H1 (cell line): Measurements from ENCODE around the gene ABTB1. TPM values are rescaled to one million over a fixed set of nuclear protein-coding genes. Genes with fewer than 3 reads are reported as not detected.

Experiments used
- CTCF ChIA-PET: fragments of 300-600 bp; sonication (Branson Sonifier 250); formaldehyde crosslinking; loops from one replicate; lab custom pipeline; 2021; ENCODE audit not compliant: partially characterized antibody; lab: Charles Lee
- POLR2A ChIA-PET: fragments of 300-600 bp; sonication (Branson Sonifier 250); formaldehyde crosslinking; loops from one replicate; lab custom pipeline; 2021; ENCODE audit warnings: inconsistent platforms; ENCODE audit not compliant: partially characterized antibody; lab: Charles Lee
- DNase-seq, 2 experiments: peaks; one replicate each; pipeline versions ENCODE4 v3.0.0 to v3.0.0-alpha.2; 2010 to 2022; ENCODE audit warnings: low spot score in 2 of 2, low read depth in 1 of 2, mixed read lengths in 1 of 2
- FAIRE-seq: peaks from 2 replicates; lab custom pipeline; 2011; peaks lifted over from hg19 to GRCh38; lab: Jason Lieb, UNC
- H2AFZ ChIP-seq: 2 replicates; pipeline ENCODE4 v1.8.1; 2012; ENCODE audit warnings: low read length, inconsistent platforms
- H2AK5ac ChIP-seq: 2 replicates; pipeline ENCODE4 v1.6.1; 2013; ENCODE audit warnings: low read depth, low read length
- H2BK120ac ChIP-seq: replicated peaks from 2 replicates; pipeline ENCODE3; 2013; ENCODE audit warnings: low read depth, low read length, inconsistent platforms
- H2BK12ac ChIP-seq: 2 replicates; pipeline ENCODE4 v1.6.1; 2013; ENCODE audit warnings: low read depth, low read length
- H2BK15ac ChIP-seq: 2 replicates; pipeline ENCODE4 v1.6.1; 2013; ENCODE audit warnings: low read length
- H2BK20ac ChIP-seq: 2 replicates; pipeline ENCODE4 v1.6.1; 2013; ENCODE audit warnings: low read length
- H2BK5ac ChIP-seq: 2 replicates; pipeline ENCODE4 v1.6.1; 2013; ENCODE audit warnings: low read depth, low read length
- H3K14ac ChIP-seq: 2 replicates; pipeline ENCODE4 v1.6.1; 2013; ENCODE audit warnings: inconsistent platforms; ENCODE audit not compliant: insufficient read length
- H3K18ac ChIP-seq: 2 replicates; pipeline ENCODE4 v1.6.1; 2013; ENCODE audit warnings: low read length; ENCODE audit errors: extremely low read depth
- H3K23ac ChIP-seq: 2 replicates; pipeline ENCODE4 v1.6.1; 2013; ENCODE audit warnings: inconsistent platforms; ENCODE audit not compliant: insufficient read length
- H3K23me2 ChIP-seq: 2 replicates; pipeline ENCODE4 v1.6.1; 2013; ENCODE audit warnings: low read depth, low read length
- H3K27ac ChIP-seq: 2 replicates; pipeline ENCODE4 v1.6.1; 2011; ENCODE audit warnings: low read depth, low read length, inconsistent platforms
- H3K27me3 ChIP-seq, 4 experiments: replicated peaks in 1 of 4; 1 replicate in 1 of 4; 2 replicates in 3 of 4; pipeline versions ENCODE4 v1.6.1 to v1.8.1; 2011 to 2013; ENCODE audit warnings: low read length in 3 of 4, mild to moderate bottlenecking in 3 of 4, inconsistent platforms in 2 of 4, mixed read lengths in 2 of 4, moderate library complexity in 1 of 4; ENCODE audit not compliant: control insufficient read depth in 3 of 4, insufficient read depth in 3 of 4; ENCODE audit errors: extremely low read depth in 1 of 4
- H3K36me3 ChIP-seq, 4 experiments: 2 replicates each; pipeline versions ENCODE4 v1.6.1 to v1.8.1; 2011 to 2013; ENCODE audit warnings: mild to moderate bottlenecking in 4 of 4, low read length in 3 of 4, moderate library complexity in 2 of 4, control low read depth in 1 of 4, inconsistent platforms in 1 of 4; ENCODE audit not compliant: insufficient read depth in 4 of 4, control insufficient read depth in 2 of 4
- H3K4ac ChIP-seq: replicated peaks from 2 replicates; pipeline ENCODE3; 2013; ENCODE audit warnings: low read length, low read depth, mixed read lengths, inconsistent platforms; ENCODE audit not compliant: insufficient read length
- H3K4me1 ChIP-seq, 4 experiments: replicated peaks in 1 of 4; 1 replicate in 1 of 4; 2 replicates in 3 of 4; pipeline versions ENCODE4 v1.6.1 to v1.8.1; 2011 to 2013; ENCODE audit warnings: low read length in 3 of 4, inconsistent platforms in 2 of 4, mixed read lengths in 1 of 4; ENCODE audit not compliant: insufficient read depth in 4 of 4, control insufficient read depth in 3 of 4
- H3K4me2 ChIP-seq, 2 experiments: 2 replicates each; pipeline versions ENCODE4 v1.6.1 to v1.8.1; 2011 to 2013; ENCODE audit warnings: low read depth in 2 of 2, low read length in 2 of 2, control low read depth in 1 of 2, inconsistent platforms in 1 of 2, mild to moderate bottlenecking in 1 of 2; ENCODE audit not compliant: insufficient read depth in 1 of 2
- H3K4me3 ChIP-seq, 4 experiments: fragments of 200-600, 300-600 bp in 1 of 4; sonication (generic), shearing (Covaris generic), sonication (Bioruptor Twin) in 1 of 4; 2 replicates each; pipeline versions ENCODE4 v1.5.1 to v1.8.1; 2011 to 2016; ENCODE audit warnings: low read length in 4 of 4, low read depth in 3 of 4, control low read depth in 2 of 4, inconsistent platforms in 2 of 4, mild to moderate bottlenecking in 2 of 4, mixed read lengths in 1 of 4, moderate library complexity in 1 of 4; ENCODE audit not compliant: insufficient read depth in 2 of 4; ENCODE audit errors: extremely low read depth in 1 of 4
- H3K56ac ChIP-seq: replicated peaks from 2 replicates; pipeline ENCODE3; 2013; ENCODE audit warnings: low read depth, mild to moderate bottlenecking, mixed read lengths, low read length, inconsistent platforms; ENCODE audit not compliant: insufficient read length
- H3K79me1 ChIP-seq: 2 replicates; pipeline ENCODE4 v1.6.1; 2013; ENCODE audit warnings: low read depth, low read length, control low read depth
- H3K79me2 ChIP-seq, 2 experiments: 2 replicates each; pipeline versions ENCODE4 v1.6.1 to v1.8.1; 2012 to 2013; ENCODE audit warnings: low read length in 2 of 2, mild to moderate bottlenecking in 2 of 2, inconsistent platforms in 1 of 2; ENCODE audit not compliant: insufficient read depth in 2 of 2, control insufficient read depth in 1 of 2
- H3K9ac ChIP-seq, 4 experiments: replicated peaks in 1 of 4; 1 replicate in 1 of 4; 2 replicates in 3 of 4; pipeline versions ENCODE4 v1.6.1 to v1.8.1; 2011 to 2013; ENCODE audit warnings: low read depth in 3 of 4, low read length in 3 of 4, control low read depth in 2 of 4, mild to moderate bottlenecking in 2 of 4, moderate library complexity in 2 of 4, inconsistent platforms in 1 of 4; ENCODE audit errors: extremely low read depth in 1 of 4
- H3K9me3 ChIP-seq, 2 experiments: 2 replicates each; pipeline versions ENCODE4 v1.6.1 to v1.8.1; 2012 to 2013; ENCODE audit warnings: mild to moderate bottlenecking in 2 of 2, moderate library complexity in 2 of 2, control low read depth in 1 of 2, inconsistent platforms in 1 of 2, low read depth in 1 of 2, low read length in 1 of 2, mixed read lengths in 1 of 2; ENCODE audit not compliant: insufficient read depth in 2 of 2
- H4K20me1 ChIP-seq, 2 experiments: replicated peaks in 1 of 2; 2 replicates each; pipeline versions ENCODE3 to v1.8.1; 2011 to 2013; ENCODE audit warnings: inconsistent platforms in 2 of 2, low read length in 2 of 2, mild to moderate bottlenecking in 1 of 2; ENCODE audit not compliant: insufficient read depth in 2 of 2, control insufficient read depth in 1 of 2
- H4K5ac ChIP-seq: 2 replicates; pipeline ENCODE4 v1.6.1; 2013; ENCODE audit warnings: low read length, low read depth, mixed read lengths, inconsistent platforms; ENCODE audit not compliant: insufficient read length
- H4K8ac ChIP-seq: 2 replicates; pipeline ENCODE4 v1.8.0; 2013; ENCODE audit warnings: mild to moderate bottlenecking, moderate library complexity, low read length, inconsistent platforms; ENCODE audit not compliant: insufficient read depth; ENCODE audit errors: extremely low read depth
- H4K91ac ChIP-seq: replicated peaks from 2 replicates; pipeline ENCODE3; 2013; ENCODE audit warnings: low read length, mixed read lengths, inconsistent platforms; ENCODE audit not compliant: insufficient read length
- ASH2L ChIP-seq: fragments of 200-600, 300-600 bp; sonication (generic); IDR thresholded peaks from one replicate; pipeline ENCODE4 v1.7.1; 2017; ENCODE audit warnings: low read length
- CEBPB ChIP-seq: IDR thresholded peaks from 2 replicates; pipeline ENCODE4 v1.6.1; 2012; ENCODE audit warnings: low read depth, low read length
- CHD2 ChIP-seq: IDR thresholded peaks from 2 replicates; pipeline ENCODE4 v1.6.1; 2012; ENCODE audit warnings: low read length, improper control_type of control experiment
- CREB1 ChIP-seq: IDR thresholded peaks from 2 replicates; pipeline ENCODE4 v1.6.1; 2012; ENCODE audit warnings: inconsistent platforms
- CTBP2 ChIP-seq: IDR thresholded peaks from 2 replicates; pipeline ENCODE4 v1.7.0; 2011; ENCODE audit warnings: borderline replicate concordance, mild to moderate bottlenecking, moderate library complexity, mixed read lengths, low read length; ENCODE audit not compliant: insufficient read depth, insufficient read length
- KDM1A ChIP-seq: fragments of 200-600, 300-600 bp; sonication (generic); IDR thresholded peaks from 2 replicates; pipeline ENCODE4 v1.7.1; 2016; ENCODE audit warnings: mild to moderate bottlenecking, low read length, borderline replicate concordance
- KDM5A ChIP-seq: fragments of 200-600 bp; IDR thresholded peaks from 2 replicates; pipeline ENCODE4 v1.7.1; 2012; ENCODE audit warnings: mild to moderate bottlenecking, low read length, inconsistent platforms, mixed read lengths
- NANOG ChIP-seq: IDR thresholded peaks from 2 replicates; pipeline ENCODE4 v1.6.1; 2011; ENCODE audit warnings: low read length, low read depth, mild to moderate bottlenecking, inconsistent platforms; ENCODE audit not compliant: insufficient read depth, poor library complexity, severe bottlenecking
- POLR2A ChIP-seq, 2 experiments: IDR thresholded peaks; 1 replicate in 1 of 2; 2 replicates in 1 of 2; pipeline ENCODE4 v1.6.1; 2011; ENCODE audit warnings: low read depth in 2 of 2, low read length in 2 of 2, mild to moderate bottlenecking in 2 of 2; ENCODE audit errors: control extremely low read depth in 1 of 2
- POLR2AphosphoS5 ChIP-seq: IDR thresholded peaks from 2 replicates; pipeline ENCODE4 v1.6.1; 2011; ENCODE audit warnings: low read depth, low read length
- RBBP5 ChIP-seq: IDR thresholded peaks from 2 replicates; pipeline ENCODE4 v1.7.1; 2012; ENCODE audit warnings: low read depth, mild to moderate bottlenecking, inconsistent platforms, low read length, moderate library complexity, borderline replicate concordance
- RFX5 ChIP-seq: IDR thresholded peaks from 2 replicates; pipeline ENCODE4 v1.6.1; 2011; ENCODE audit warnings: low read depth, low read length, improper control_type of control experiment, borderline replicate concordance
- SRF ChIP-seq: IDR thresholded peaks from 2 replicates; pipeline ENCODE4 v1.6.1; 2011; ENCODE audit warnings: mild to moderate bottlenecking, low read depth, low read length, moderate library complexity
- TBP ChIP-seq: IDR thresholded peaks from 2 replicates; pipeline ENCODE4 v1.6.1; 2011; ENCODE audit warnings: low read depth, low read length, improper control_type of control experiment
- YY1 ChIP-seq: IDR thresholded peaks from 2 replicates; pipeline ENCODE4 v1.6.1; 2011; ENCODE audit warnings: low read depth, mild to moderate bottlenecking, low read length
- ZNF274 ChIP-seq: IDR thresholded peaks from 2 replicates; pipeline ENCODE4 v1.7.0; 2012; ENCODE audit warnings: low read length, borderline replicate concordance; ENCODE audit errors: extremely low read depth
- WGBS, 2 experiments: shearing (Covaris generic) in 1 of 2; methylation state at CpG; one replicate each; pipeline versions ENCODE4 v1.1.6 to v1.1.7; 2013 to 2015; ENCODE audit warnings: low lambda C conversion rate in 2 of 2, mixed read lengths in 2 of 2, inconsistent platforms in 1 of 2, low coverage in 1 of 2, missing lambda C conversion rate in 1 of 2; ENCODE audit not compliant: insufficient replicate concordance in 2 of 2, insufficient coverage in 1 of 2, insufficient read length in 1 of 2; ENCODE audit errors: extremely low coverage in 1 of 2, missing lambda C conversion rate in 1 of 2; 5-methylcytosine and 5-hydroxymethylcytosine counted together
- polyA plus RNA-seq, 7 experiments: library from polyadenylated mRNA; depleted of rRNA in 3 of 7; stranded (reverse) in 5 of 7; unstranded in 2 of 7; fragments of >200 nt in 5 of 7; fragments of 200-250 nt in 2 of 7; gene quantifications; 1 replicate in 5 of 7; 2 replicates in 1 of 7; 4 replicates in 1 of 7; pipeline versions ENCODE4 v1.2.1 to v1.2.3, GENCODE V29; 2011 to 2013; ENCODE audit warnings: missing spikeins in 2 of 7, mixed read lengths in 2 of 7
- total RNA-seq: library from RNA; stranded (reverse); fragmentation: NEBNext Ultra II Directional; extraction: Animal tissue kit (Norgen Biotek cat#: 25700); gene quantifications from 2 replicates; pipeline ENCODE4 v1.2.1, GENCODE V29; 2021

ABTB1 gene
- total and polyA plus RNA-seq, 2 of the 8 experiments (the other 6 are each of a cell fraction or from before 2014, with no cell fraction given), result 7.1 to 9.4 TPM

- ChIA-PET CTCF (interaction anchor here (1.3 kb wide), 1 partner anchor 50 kb away, joined by 4 read pairs; no protein-coding TSS in a partner anchor), POLR2A (interaction anchor here (1.8 to 8.6 kb wide), 4 partner anchors 10 to 28 kb away, joined by 6 to 71 read pairs (median 8); partner anchors contain the start of gene MCM2)
- no peak overlapping the region for H2AK5ac ChIP-seq
- peaks cover 10 to 15% of the 10 kb centered on the region in 2 experiments for H4K20me1 ChIP-seq
- no peak overlapping the region for H3K18ac ChIP-seq
- H3K4me3 ChIP-seq, result no peak overlapping the region
- no peak overlapping the region for H2BK15ac ChIP-seq
- no peak overlapping the region for H3K27ac ChIP-seq
- H3K27me3 ChIP-seq, result peaks cover 13 to 34% (median 29%) of the 10 kb centered on the region in 4 experiments
- no peak overlapping the region for H3K4me2 ChIP-seq
- H2BK20ac ChIP-seq, result no peak overlapping the region
- no peak for FAIRE-seq
- H4K5ac ChIP-seq, result no peak overlapping the region
- H3K14ac ChIP-seq, result no peak overlapping the region
- no peak overlapping the region for H3K4ac ChIP-seq
- H2BK120ac ChIP-seq, result no peak overlapping the region
- H3K23me2 ChIP-seq, result peaks cover 3% of the 10 kb centered on the region; the same call in 1 of the 2 replicates
- H2BK5ac ChIP-seq, result no peak overlapping the region
- no peak overlapping the region for H3K23ac ChIP-seq
- H3K56ac ChIP-seq, result no peak overlapping the region
- DNase-seq, result no peak
- H3K9ac ChIP-seq, result no peak overlapping the region; a peak in 1 of 7 replicates
- 81% methylated on average over 2 of the region's 2 CpGs; no CpG with 5 or more reads in 1 of the 2 experiments for WGBS, 2 experiments
- H3K79me1 ChIP-seq, result no peaks in the 10 kb centered on the region
- peaks cover 15 to 23% (median 17%) of the 10 kb centered on the region in 4 experiments; a peak in 7 of 8 replicates for H3K36me3 ChIP-seq
- H3K4me1 ChIP-seq, result peaks cover 0 to 7% (median 3%) of the 10 kb centered on the region in 4 experiments; a peak in 5 of 7 replicates
- H2BK12ac ChIP-seq, result no peak overlapping the region
- no peaks in the 10 kb centered on the region for H3K79me2 ChIP-seq
- H4K91ac ChIP-seq, result no peak overlapping the region
- no peak overlapping the region for H4K8ac ChIP-seq
- H3K9me3 ChIP-seq, result peaks cover 7 to 9% of the 10 kb centered on the region in 2 experiments
- H2AFZ ChIP-seq, result no peak overlapping the region
- TF ChIP-seq ZNF274, result no peak
- no peak for TF ChIP-seq YY1
- TF ChIP-seq KDM5A, result no peak
- TF ChIP-seq SRF, result no peak
- no peak for TF ChIP-seq POLR2AphosphoS5
- TF ChIP-seq CREB1, result no peak
- TF ChIP-seq RBBP5, result no peak
- no peak for TF ChIP-seq NANOG
- no peak for TF ChIP-seq KDM1A
- TF ChIP-seq ASH2L, result no peak
- no peak for TF ChIP-seq TBP
- TF ChIP-seq RFX5, result no peak
- no peak for TF ChIP-seq POLR2A (IDR thresholded peaks at IDR 0.05; ENCODE audit: control extremely low read depth in 1 of 2, low read depth in 2 of 2, low read length in 2 of 2)
- no peak for TF ChIP-seq CTBP2
- no peak for TF ChIP-seq CHD2
- no peak for TF ChIP-seq CEBPB
These were observed 46.9 kb upstream of the ABTB1 start for GRCh38 chr3:127625821-127626220.
